Thyroid gland (tissue), 4 donors: ENCODE results near the gene RPL18. TPM values are rescaled to one million over a fixed set of nuclear protein-coding genes. Genes with fewer than 3 reads are reported as not detected.
A peak's percentile ranks its signal among the peaks of the same experiment; 100 is the strongest.

Source experiments
- DNase-seq, 2 donors: peaks; one replicate each; pipeline ENCODE4 v3.0.0-alpha.2; 2019
- H3K27ac ChIP-seq, 3 donors: fragments of 200-600 bp; sonication (generic); 1 replicate in 2 of 3; 2 replicates in 1 of 3; pipeline ENCODE4 v1.5.1; 2016 to 2019; ENCODE audit warnings: mild to moderate bottlenecking in 1 of 3, moderate library complexity in 1 of 3
- H3K27me3 ChIP-seq: fragments of 200-600 bp; sonication (generic); one replicate; pipeline ENCODE4 v1.5.1; 2019
- H3K36me3 ChIP-seq, 2 donors: fragments of 200-600 bp; sonication (generic); one replicate each; pipeline ENCODE4 v1.5.1; 2016 to 2019
- H3K4me1 ChIP-seq, 2 donors: fragments of 200-600 bp; sonication (generic); one replicate each; pipeline ENCODE4 v1.5.1; 2017 to 2019
- H3K4me3 ChIP-seq, 3 donors: fragments of 200-600 bp; sonication (generic); replicated peaks in 1 of 3; 1 replicate in 2 of 3; 2 replicates in 1 of 3; pipeline ENCODE4 v1.5.1; 2016; ENCODE audit warnings: mild to moderate bottlenecking in 1 of 3
- H3K9me3 ChIP-seq: fragments of 200-600 bp; sonication (generic); one replicate; pipeline ENCODE4 v1.5.1; 2017
- POLR2A ChIP-seq, 2 donors: fragments of 450-650 bp; IDR thresholded peaks; one replicate each; pipeline ENCODE4 v1.6.1; 2017; ENCODE audit warnings: antibody characterized with exemption in 2 of 2, mild to moderate bottlenecking in 2 of 2, moderate library complexity in 1 of 2
- WGBS, 2 donors: methylation state at CpG; one replicate each; pipeline ENCODE4 v1.1.5; 2017; 5-methylcytosine and 5-hydroxymethylcytosine counted together
- intact Hi-C: fragments of 100-400 bp; cut with DNase I; formaldehyde crosslinking; loops from one replicate; pipeline ENCODE4 v1.15.1; 2023
- total RNA-seq, 4 donors: library from RNA; depleted of rRNA; stranded (reverse); fragments of >200 nt; gene quantifications; one replicate each; pipeline ENCODE4 v1.2.3, GENCODE V29; 2016
- TF ChIP-seq, protein P1 (sequence below), 6 experiments: fragments of 200-600 bp in 3 of 6; fragments of 450-650 bp in 3 of 6; sonication (generic) in 3 of 6; IDR thresholded peaks; one replicate each; pipeline ENCODE4 v1.5.1; 2016 to 2019; ENCODE audit warnings: antibody characterized with exemption in 6 of 6, mild to moderate bottlenecking in 2 of 6, inconsistent platforms in 1 of 6, moderate library complexity in 1 of 6

Gene RPL18
- total RNA-seq, 4 donors from 2014 or later = 1,845 to 2,426 (median 1,951) TPM

DNA sequence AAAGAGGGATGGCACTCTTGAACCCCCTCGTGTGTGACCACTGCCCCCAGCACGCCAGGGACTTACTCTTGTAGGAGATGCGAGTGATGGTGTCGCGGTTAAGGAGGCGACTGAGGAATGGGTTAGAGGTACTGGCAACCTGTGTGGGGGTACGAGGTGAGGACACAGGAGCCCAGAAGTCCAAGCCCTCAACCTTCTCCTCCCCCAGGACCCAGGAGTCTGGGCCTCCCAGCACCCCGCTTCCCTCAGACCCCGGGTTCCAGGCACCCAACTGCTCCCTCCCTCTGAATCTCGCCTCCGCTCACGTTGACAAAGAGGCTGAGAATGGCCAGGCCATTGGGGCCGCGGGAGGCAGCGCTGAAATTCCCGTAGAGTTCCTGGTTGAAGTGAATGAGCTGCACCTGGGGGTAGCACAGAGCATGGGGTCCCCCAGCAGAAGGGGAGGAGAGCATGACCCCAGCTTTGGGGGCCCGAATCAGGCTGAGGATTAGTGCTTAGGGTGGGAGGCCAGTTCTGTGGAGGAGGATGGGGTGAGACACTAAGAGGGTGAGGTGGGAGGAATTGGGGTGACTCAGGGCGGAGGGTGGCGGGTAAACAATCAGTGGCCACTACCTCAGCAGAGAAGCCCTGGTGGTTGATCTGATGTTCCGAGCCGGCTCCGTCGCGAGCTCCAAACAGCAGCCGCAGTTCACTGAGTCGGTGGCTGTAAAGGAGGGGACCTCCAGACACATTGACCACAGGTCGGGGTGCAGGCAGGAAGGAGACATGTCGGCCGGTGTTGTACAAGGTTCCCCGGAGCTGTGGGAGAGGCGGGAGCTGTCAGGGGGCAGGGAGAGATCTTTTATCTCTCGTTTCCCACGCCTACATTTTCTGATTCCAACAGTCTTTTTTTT lies 20.8 kb upstream of the RPL18 start:
- TF ChIP-seq, protein P1, sequence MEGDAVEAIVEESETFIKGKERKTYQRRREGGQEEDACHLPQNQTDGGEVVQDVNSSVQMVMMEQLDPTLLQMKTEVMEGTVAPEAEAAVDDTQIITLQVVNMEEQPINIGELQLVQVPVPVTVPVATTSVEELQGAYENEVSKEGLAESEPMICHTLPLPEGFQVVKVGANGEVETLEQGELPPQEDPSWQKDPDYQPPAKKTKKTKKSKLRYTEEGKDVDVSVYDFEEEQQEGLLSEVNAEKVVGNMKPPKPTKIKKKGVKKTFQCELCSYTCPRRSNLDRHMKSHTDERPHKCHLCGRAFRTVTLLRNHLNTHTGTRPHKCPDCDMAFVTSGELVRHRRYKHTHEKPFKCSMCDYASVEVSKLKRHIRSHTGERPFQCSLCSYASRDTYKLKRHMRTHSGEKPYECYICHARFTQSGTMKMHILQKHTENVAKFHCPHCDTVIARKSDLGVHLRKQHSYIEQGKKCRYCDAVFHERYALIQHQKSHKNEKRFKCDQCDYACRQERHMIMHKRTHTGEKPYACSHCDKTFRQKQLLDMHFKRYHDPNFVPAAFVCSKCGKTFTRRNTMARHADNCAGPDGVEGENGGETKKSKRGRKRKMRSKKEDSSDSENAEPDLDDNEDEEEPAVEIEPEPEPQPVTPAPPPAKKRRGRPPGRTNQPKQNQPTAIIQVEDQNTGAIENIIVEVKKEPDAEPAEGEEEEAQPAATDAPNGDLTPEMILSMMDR (IDR thresholded peaks at IDR 0.05) = no peak
- no peak for TF ChIP-seq POLR2A (IDR thresholded peaks at IDR 0.05)
- peaks cover 11 to 25% of the 10 kb centered on the region in 2 donors for H3K4me1 ChIP-seq
- no peak overlapping the region for H3K27ac ChIP-seq
- no peak for DNase-seq
- 69 to 83% methylated on average over 29 to 33 of the region's 33 CpGs for WGBS, 2 donors
- no peaks in the 10 kb centered on the region for H3K36me3 ChIP-seq
- H3K9me3 ChIP-seq = no peaks in the 10 kb centered on the region
- H3K27me3 ChIP-seq = no peaks in the 10 kb centered on the region
- H3K4me3 ChIP-seq = no peak overlapping the region
- intact Hi-C loops = loop anchor here (10.0 kb wide), 1 partner anchor 195 kb away; the partner anchor contains the start of gene HSD17B14

DNA sequence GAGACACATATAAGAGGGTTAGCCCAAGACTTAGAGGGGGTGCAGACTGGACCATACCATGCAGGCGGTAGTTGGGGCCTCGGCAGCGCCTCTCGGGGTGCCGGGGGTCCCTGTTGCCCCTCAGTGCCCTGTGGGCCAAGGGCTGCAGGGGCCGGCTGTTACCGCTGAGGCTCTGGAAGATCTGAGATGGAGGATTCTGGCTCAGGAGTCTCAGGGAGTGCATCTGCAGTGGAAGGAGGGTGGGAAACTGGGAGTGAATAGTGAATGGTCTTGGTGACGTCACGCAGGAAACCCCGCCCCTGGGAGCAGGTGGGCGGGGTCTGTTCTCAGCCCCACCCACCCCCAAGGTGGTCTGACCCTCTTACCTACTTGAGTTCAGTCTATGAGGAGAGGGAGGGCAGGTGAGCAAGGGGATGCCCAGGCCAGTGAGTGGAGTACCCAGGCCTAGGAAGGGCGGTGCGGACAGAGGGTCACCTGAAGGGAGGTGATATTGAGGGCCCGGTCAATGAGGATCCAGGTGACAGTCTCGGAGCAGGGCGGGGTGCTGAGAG lies 19.9 kb upstream of the RPL18 start:
- 79 to 88% methylated on average over 16 of the region's 16 CpGs for WGBS, 2 donors
- DNase-seq = peak in 1 of 2 donors; percentile 16
- TF ChIP-seq, protein P1 (IDR thresholded peaks at IDR 0.05) = no peak
- TF ChIP-seq POLR2A (IDR thresholded peaks at IDR 0.05) = no peak
- H3K9me3 ChIP-seq = no peaks in the 10 kb centered on the region
- H3K4me3 ChIP-seq = peak overlapping the region in 1 of 3 donors; percentile 30
- intact Hi-C loops = no loop called here
- no peaks in the 10 kb centered on the region for H3K27me3 ChIP-seq
- H3K27ac ChIP-seq = peak overlapping the region; percentile 99
- H3K36me3 ChIP-seq = no peaks in the 10 kb centered on the region
- peaks cover 14 to 30% of the 10 kb centered on the region in 2 donors for H3K4me1 ChIP-seq

DNA sequence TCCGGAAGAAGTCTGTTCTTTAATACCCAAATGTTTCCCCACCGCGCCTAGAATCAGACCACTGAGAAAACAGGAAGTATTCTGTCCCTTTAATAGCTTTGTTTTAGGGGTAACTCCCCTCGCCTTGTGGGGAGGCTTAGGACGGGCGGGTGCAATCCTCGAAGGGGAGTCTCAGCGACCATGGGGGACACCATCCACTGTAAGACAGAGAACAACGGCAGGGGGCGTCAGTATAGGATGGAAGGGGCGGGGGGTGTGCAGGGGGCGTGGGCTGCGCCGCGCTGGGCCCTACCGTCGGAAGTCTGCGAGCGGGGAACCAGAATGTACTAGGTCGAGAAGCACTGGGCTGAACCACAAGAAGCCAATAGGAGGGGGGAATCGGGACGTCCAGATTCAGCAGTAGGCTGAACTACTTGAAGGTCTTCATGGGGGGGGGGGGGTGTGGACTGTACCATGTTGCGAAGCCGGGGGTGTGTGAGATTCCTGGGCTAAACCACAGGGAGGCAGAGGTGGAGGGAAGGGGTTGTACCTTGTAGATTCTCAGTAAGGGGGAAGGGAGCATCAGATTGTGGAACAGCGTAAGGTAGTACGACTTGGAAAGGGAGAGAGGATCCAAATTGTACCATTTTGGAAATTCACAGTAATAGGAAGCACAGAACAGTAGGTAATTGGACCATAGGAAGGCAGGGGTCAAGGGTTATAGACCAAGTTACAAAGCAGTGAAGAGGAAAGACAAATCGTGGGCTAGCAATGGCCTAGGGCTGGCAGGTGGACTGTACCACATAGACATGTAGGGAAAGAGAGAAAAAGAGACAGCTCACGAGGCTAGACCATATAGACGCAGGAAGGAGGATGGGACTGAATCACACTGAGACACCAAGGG lies 19.2 kb upstream of the RPL18 start:
- 7 to 9% methylated on average over 25 to 29 of the region's 29 CpGs for WGBS, 2 donors
- H3K36me3 ChIP-seq = no peaks in the 10 kb centered on the region
- peak overlapping the region; percentile 99 for H3K27ac ChIP-seq
- DNase-seq = peak; percentile 89 to 92
- H3K9me3 ChIP-seq = no peaks in the 10 kb centered on the region
- peaks cover 22 to 37% of the 10 kb centered on the region in 2 donors for H3K4me1 ChIP-seq
- peak overlapping the region; percentile 19 to 41 (median 30) for H3K4me3 ChIP-seq
- TF ChIP-seq, protein P1 (IDR thresholded peaks at IDR 0.05) = peak in 2 of 6 experiments; percentile 31 to 50
- TF ChIP-seq POLR2A (IDR thresholded peaks at IDR 0.05) = peak; percentile 9 to 51
- intact Hi-C loops = no loop called here
- H3K27me3 ChIP-seq = no peaks in the 10 kb centered on the region

DNA sequence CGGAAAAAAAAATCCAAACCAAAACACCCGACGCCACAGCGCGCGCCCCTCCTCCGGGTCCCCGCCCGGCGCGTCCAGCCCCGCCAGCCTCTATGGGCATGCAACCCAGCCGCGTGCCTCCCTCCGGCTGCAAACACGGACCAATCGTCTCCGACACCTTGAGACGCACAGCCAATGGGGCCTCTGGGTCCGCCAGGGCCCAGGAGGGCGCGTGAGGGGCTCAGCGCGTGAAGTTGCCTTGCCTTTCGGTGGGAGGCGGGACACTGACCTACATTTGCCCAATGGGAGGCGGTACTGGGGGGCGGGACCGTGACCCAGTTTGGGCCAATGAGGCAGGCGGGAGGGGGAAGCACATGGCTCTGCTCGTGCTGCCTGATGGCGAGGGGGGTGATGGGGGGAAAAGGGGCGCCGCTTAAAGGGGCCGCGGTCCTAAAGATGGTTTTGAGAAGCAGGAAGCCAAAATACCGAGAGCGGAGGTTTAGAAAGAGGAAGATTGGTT lies 18.5 kb upstream of the RPL18 start:
- 0 to 1% methylated on average over 17 to 21 of the region's 38 CpGs for WGBS, 2 donors
- intact Hi-C loops = no loop called here
- H3K4me3 ChIP-seq = peak overlapping the region; percentile 19 to 71 (median 41)
- no peaks in the 10 kb centered on the region for H3K9me3 ChIP-seq
- H3K4me1 ChIP-seq = peaks cover 28 to 44% of the 10 kb centered on the region in 2 donors
- DNase-seq = peak; percentile 100
- H3K27me3 ChIP-seq = no peaks in the 10 kb centered on the region
- H3K36me3 ChIP-seq = no peaks in the 10 kb centered on the region
- TF ChIP-seq, protein P1 (IDR thresholded peaks at IDR 0.05) = peak in 1 of 6 experiments; percentile 46
- peak in 1 of 2 donors; percentile 35 for TF ChIP-seq POLR2A (IDR thresholded peaks at IDR 0.05)
- H3K27ac ChIP-seq = peak overlapping the region; percentile 99
